IPS-18c (cell line): ENCODE data around the gene GNAS.
"Not testable (repeated sequence)": the region's sequence is repeated elsewhere in the genome, so short reads cannot be mapped to it uniquely, and the experiment has no call there.

ENCODE experiments used
- H3K4me3 ChIP-seq: 2 replicates; pipeline ENCODE4 v1.7.0; 2013; ENCODE audit warnings: low read depth, mild to moderate bottlenecking, low read length, moderate library complexity; ENCODE audit not compliant: insufficient read depth
- H3K9me3 ChIP-seq: one replicate; pipeline ENCODE4 v1.6.1; 2013; ENCODE audit warnings: mild to moderate bottlenecking, low read length, moderate library complexity; ENCODE audit not compliant: control insufficient read depth, insufficient read depth

The GNAS gene

DNA sequence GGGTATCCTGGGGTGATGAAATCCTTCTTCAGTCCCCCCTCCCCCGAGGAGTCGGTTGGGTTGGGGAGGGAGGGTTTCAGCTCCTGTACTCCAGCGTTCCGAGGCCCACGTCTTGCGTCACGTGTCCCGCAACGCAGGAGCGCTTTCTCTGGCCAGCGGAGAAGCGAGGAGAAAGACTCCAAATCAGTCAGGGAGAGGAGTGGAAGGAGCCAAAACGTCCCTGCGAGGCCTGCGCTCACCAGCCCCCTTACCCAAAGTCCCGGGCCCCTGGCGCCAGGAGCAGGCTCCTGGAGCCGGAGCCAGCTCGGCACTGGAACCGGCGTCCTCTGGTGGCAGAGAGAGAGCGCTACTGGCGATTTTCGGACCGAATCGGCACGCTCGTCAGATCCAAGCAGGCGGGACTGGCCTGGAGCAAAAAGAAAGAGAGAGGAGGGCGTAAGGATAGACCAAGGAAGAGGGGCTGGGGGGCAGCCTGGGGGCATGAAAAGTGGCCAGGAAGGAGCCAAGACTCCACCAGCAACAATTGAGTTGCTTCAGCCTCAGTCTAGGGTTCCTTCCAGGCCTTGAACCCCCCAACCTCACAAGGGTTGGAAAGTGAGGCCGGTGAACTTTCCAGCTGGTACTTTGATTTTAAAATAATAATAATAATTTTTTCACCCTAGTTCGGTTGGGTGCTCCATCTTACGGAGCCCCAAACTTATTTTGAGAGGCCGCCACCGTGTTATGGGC is at the start of gene GNAS:
TSS of gene GNAS (plus strand) at position 174 of the 729 bp plus-strand sequence.
- Histone ChIP-seq H3K9me3 (peaks cover 2% of the 10 kb centered on the region), H3K4me3 (peak within 1 kb of the TSS; percentile 69)

DNA sequence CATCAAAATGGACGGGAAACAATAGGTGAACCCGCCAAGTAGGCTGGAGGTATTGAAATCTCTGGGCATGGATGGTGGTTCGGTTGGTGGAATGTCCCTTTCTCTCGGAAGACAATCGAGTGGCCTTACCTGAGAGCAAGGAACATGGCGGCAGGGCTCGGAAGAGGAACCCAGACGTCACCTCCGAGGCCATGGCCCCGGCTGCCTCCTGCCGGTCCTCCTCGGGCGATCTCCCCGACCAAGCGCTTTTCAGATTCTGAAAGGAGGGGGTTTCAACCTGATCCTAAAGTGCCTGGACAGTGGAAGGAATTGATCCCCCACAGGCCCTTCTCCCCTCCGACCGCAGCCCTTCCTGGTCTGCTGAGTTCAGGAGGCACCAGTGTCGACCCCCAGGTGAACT is 49.0 kb upstream of the GNAS start:
- H3K4me3 ChIP-seq, result no peak overlapping the region

DNA sequence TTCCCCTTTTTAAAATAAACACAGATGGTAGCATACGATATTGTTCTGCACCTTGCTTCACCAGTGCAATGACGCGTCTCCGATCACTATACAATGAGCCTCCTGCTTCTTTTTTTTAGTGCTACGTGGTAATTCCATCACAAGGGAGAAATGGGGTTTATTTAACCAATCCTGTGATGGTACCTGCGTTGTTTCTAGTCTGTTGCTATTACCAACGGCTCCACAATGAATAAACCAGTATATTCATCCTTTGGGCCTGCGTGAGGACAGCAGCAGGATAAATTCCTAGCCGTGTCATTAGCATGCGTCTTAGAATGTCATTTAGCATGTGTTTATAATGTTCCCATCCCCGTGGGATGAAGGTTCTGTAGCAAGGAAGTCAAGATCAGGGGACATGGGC is 44.7 kb upstream of the GNAS start:
- Histone ChIP-seq H3K9me3 (peaks cover 4% of the 10 kb centered on the region), H3K4me3 (no peak overlapping the region)

More for the DNA sequence above, 49.0 kb upstream of the GNAS start:
- peaks cover 2% of the 10 kb centered on the region for H3K9me3 ChIP-seq

DNA sequence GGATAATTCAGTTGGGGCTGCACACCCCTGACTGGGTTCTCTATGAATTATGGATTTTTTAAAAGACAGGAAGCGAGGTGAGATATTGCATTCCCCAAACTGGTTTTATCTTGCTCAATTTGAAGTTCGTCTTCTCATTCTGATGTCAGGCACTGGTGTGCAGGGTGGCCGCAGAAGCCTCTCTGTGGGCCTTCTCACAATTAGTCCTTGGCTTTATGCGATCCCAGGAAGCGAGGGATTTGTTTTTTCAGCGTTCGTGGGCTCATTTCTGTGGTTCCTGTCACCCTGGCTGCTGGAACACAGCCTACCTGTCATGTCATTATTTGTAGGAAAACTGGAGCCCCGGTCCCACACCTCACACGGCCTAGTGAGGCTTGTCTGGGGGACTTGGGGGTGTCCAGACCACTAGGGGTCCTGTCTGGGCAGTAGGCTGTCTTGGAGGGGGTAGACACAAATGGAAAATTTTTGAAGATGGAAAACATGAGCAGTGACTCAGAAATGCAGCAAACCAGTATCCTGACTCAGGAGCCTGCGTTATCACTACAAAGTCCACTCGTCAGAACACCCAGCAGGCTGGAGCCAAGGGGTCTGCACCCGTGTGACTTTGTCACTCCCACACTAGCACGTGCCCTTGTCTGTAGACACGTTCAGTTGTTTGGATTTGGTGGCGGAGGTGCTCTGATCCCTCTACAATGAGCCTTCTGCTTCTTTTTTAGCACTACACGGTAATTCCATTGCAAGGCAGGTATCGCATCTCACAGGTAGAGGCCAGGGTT is 44.1 kb upstream of the GNAS start:
- no peak overlapping the region for H3K4me3 ChIP-seq
- H3K9me3 ChIP-seq, result peaks cover 4% of the 10 kb centered on the region

DNA sequence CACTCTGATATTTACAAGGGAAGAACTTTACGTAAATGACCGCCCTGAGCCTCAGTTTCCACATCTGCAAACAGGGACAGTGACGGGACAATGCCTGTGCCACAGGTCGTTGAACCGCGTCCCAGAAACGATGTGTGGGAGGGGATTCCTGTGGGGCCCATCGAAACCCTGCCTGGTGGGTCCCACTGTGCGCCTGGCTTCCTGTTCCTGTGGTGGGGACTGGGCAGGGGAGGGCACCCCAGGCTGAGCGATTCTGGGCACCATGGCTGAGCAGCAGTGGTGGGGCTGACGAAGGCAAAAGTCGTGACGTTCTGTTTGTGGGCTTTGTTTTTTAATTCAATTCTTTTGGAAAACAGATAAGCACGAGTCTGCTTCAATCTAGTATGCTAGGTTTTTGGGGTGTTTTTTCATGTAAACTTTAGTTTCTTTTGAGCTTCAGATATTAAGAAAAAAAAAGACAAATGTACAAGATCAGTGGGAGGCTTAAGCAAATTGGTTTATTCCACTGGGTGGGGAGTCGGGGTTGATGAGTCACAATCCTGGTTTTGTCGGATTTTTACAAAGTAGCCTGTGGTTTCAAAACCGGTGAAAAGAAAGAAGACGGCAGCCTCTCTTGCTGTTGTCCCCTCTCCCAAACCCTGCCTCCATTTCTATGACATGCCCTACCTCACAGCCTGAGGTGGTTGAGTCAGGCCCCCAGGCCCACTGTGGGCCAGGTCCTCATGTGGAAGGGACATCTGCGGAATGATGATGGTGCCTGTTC is 42.2 kb upstream of the GNAS start:
- peaks cover 4% of the 10 kb centered on the region for H3K9me3 ChIP-seq
- H3K4me3 ChIP-seq, result no peak overlapping the region

DNA sequence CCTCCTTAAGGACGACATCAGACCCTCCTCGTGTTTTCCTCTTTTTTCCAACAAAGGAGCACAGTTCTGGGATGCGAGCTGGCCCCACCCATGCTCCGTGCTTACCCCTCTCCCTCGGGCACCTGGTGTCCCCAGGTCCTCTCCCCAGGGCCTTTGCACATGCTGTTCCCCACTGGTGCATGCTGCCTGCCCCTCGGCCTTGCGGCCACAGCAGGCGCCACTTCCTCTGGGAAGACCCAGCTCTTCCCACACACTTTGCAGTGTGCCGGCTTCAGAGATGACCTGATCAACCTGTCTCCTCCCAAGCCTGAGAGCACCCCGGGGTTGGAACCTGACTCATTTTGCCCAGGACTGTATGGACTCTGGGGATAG is 41.7 kb upstream of the GNAS start:
- Histone ChIP-seq H3K9me3 (peaks cover 4% of the 10 kb centered on the region), H3K4me3 (no peak overlapping the region)

DNA sequence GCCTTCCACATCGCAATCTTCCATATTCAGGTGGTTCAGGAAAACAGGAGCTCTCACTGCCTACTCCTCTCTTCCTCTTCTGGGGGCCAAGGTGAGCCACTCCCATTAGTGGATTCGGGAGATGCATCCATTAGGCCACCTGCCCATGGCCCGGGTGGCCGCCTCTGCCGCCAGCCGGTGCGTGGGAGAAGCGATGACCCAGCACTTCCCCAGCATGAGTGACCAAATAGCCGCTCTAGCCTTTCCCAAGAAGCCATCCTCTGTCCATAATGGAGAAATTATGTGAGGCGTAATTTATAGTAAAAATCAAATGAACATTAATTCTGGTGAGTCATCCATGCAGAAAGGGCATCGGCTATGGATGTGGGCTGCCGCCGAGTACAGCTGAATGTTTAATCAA is 41.2 kb upstream of the GNAS start:
- H3K4me3 ChIP-seq, result no peak overlapping the region
- H3K9me3 ChIP-seq, result peaks cover 3% of the 10 kb centered on the region

DNA sequence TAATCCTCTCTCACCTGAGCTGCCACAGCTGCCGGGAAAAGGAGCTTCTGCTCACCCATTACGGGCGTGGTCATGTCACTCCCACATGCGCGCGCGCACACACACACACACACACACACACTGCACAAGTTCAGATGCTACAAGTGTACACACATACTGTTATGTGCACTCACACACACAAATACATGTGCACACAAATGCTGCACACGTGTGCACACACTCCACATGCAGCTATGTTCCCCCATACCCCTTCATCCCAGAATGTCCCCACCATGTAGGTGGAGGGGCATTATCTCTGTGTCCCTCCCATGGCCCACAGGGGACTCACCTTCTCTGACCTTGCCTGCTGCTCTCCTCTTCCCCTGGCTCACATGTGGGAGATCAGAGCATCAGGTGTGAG is 39.1 kb upstream of the GNAS start:
- H3K9me3 ChIP-seq, result peaks cover 2% of the 10 kb centered on the region

DNA sequence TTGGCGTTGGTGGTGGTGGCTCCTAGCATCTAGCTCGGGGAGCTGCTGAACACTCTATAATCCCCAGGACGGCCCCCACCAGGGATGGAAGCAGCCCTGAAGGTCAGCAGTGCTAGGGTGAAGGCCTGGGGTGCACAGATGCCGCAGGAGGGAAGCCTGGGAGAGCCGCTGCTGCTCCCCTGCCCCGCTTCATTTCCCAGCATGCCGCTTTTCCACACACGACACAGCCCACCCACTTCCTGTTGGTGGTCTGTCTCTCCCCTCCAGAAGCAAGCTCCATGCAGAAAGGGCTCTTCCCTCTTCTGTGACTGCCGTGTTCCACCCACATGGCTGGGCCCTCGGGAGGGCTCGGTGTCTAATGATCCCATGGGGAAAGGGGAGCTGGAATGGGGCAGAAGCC is 37.1 kb upstream of the GNAS start:
- H3K4me3 ChIP-seq, result no peak overlapping the region
- H3K9me3 ChIP-seq, result peaks cover 2% of the 10 kb centered on the region

More for the DNA sequence above, 39.1 kb upstream of the GNAS start:
- no peak overlapping the region for H3K4me3 ChIP-seq

DNA sequence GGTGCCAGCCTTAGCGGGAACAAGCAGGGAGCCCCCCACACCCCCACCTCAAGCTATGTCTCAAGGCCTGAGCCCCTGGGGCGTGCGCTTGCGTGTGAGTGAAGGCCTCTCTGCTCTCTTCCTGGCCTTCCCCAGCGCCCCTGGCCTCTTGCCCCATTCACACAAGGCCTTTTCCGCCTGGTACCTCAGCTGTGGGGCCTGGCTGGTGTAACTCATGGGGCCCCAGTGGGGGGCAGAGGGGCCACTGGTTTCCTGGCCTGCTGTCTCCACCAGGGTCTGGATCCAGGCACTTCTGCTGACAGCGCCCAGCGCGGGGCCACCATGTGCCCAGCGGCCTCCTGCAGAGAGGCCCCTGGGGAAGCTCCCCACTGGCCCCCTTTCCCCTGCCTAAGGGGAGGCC is 36.5 kb upstream of the GNAS start:
- Histone ChIP-seq H3K4me3 (no peak overlapping the region), H3K9me3 (peaks cover under 1% of the 10 kb centered on the region)

DNA sequence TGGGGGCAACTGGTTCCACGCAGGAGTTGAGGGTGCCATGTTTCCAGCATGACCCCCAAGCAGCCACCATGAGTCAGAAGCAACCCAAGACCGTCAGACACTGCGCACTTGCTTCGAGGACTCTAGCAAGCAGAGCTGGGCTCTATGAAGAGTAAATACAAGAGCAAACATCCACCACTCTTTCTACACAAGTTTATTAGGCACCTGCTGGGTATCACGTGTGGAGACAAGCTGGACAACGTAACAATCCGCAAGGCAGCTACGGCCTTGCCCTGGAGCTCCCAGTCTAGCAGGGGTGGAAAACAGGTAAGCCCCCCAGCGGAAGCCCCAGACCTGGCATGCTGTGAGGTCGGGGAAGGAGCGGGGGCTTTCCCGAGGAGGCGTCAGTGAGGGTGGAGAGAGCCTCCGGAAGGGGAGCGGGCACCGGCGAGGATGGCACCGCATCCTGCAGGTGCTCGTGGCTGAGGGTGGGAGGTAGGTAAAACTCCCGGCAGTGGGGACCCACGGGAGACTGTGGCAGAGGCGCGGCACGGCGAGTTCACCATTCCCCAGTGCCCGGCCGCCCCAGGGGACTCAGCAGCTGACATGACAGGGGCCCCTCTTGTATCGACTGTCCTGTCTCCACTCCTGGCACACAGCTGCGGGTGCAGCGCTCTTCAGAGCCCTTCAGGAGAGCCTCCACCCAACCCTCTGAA is 35.4 kb upstream of the GNAS start:
- H3K9me3 ChIP-seq, result no peaks in the 10 kb centered on the region
- H3K4me3 ChIP-seq, result no peak overlapping the region

DNA sequence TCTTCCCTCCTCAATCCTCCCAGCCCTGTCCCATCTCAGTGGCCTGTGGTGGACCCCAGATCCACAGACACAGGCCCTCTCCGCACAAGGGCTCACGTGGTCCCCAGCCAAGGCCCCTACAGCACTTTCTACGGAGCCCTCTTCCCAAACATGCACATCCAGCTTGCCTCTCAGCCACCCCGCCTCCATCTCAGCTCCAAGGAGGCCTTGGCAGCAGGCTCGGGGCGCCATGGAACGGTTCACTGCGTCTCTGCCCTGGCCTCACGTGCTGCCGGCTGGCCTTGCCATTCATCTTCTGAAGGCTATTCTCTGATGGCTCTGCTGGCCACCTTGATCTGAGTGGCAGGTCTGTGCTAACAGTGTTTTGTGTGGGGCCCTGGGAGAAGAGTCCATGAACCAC is 34.8 kb upstream of the GNAS start:
- no peak overlapping the region for H3K4me3 ChIP-seq
- no peaks in the 10 kb centered on the region for H3K9me3 ChIP-seq

DNA sequence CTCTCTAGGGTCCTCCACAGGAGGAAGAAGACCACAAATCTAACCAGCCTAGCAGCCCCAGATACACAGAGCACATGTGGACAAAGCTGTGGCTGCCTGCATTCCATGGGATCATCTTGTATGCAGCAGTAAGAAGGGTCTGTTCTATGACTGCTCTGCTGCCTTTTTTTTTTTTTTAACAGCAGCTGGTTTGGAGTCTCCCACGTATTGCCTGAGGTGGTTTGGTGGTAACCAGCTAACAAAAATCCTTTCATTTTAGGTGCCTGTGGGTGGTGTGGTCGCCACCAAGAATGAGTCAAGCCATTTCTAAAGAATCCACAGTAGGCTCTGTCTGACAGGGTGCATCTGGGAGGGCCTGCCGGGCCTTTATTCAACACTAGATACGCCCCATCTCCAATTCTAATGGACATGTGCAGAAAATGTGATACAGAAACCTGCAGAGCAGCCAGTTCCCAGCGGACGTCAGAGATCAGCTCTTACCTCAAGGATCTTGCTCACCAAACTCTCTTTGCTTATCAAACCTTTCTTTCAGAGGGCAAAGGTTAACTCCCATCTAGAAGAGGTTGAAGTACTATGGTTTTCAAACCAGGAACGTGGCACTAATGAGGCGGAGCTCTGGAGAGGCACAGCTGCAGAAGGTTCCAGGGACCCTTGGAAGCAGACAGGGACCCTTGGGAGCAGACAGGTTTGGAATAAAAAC is 33.8 kb upstream of the GNAS start:
- no peak overlapping the region for H3K4me3 ChIP-seq

DNA sequence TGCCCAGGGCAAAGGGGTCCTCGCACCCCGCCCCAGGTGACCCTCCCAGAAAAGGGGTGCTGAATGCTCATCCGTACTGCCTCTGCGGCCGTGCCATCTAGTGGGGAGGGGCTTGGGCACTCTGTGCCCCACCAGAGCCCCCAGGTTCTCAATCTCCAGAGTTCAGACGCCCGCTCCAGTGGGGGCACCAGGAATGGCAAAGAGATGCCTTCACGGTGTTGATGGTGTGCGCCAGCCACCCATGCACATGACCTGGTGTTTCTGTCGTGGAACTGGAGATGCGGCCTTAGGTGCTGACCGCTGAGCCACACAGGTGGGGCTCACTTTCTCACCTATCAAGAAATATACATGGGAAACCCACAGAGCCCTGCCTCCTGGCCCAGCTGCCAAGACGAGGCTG is 32.6 kb upstream of the GNAS start:
- Histone ChIP-seq H3K9me3 (no peaks in the 10 kb centered on the region), H3K4me3 (no peak overlapping the region)

More for the DNA sequence above, 33.8 kb upstream of the GNAS start:
- no peaks in the 10 kb centered on the region for H3K9me3 ChIP-seq

DNA sequence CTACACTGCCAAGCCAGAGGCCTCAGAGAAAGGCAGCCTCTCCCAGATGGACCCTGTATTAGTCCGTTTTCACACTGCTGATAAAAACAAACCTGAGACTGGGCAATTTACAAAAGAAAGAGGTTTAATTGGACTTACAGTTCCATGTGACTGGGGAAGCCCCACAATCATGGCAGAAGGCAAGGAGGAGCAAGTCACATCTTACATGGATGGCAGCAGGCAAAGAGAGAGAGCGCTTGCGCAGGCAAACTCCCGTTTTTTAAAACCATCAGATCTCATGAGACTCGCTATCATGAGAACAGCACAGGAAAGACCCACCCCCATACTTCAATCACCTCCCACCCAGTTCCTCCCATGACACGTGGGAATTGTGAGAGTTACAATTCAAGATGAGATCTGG is 32.0 kb upstream of the GNAS start:
- not testable (repeated sequence) for H3K4me3 ChIP-seq, H3K9me3 ChIP-seq

DNA sequence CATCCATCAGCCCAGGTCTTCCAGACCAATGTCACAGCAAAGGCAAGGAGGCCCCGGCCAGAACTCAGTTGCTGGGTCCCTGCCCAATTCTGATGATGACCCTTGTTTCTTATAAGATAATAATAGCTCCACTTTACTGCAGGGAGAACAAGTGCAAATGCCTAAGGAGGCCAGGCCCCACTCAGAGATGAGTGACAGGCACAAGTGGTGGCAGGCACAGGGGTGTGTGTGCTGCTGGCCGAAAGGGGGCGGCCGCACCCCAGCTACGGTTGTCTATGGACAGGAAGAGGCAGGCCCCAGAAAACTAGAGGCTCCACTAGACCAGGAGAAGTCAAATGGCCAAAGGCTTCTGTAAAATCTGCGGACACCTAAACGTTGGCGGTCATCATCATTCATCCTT is 30.4 kb upstream of the GNAS start:
- no peak overlapping the region for H3K4me3 ChIP-seq
- no peaks in the 10 kb centered on the region for H3K9me3 ChIP-seq
